Germinal center (tissue), 1 donor: ENCODE measurements around the gene TAP1.
"Not testable (repeated sequence)": the region's sequence is repeated elsewhere in the genome, so short reads cannot be mapped to it uniquely, and the experiment has no call there.

Experiments used
- DNase-seq: peaks from one replicate; pipeline ENCODE4 v3.0.0; 2012; ENCODE audit warnings: mixed read lengths, low spot score

The TAP1 gene

GRCh38 chr6:32839356-32839755, 14.1 kb downstream of the TAP1 start:
- DNase-seq, result no peak

GRCh38 chr6:32838114-32838958, 15.2 kb downstream of the TAP1 start, which contains the start of gene TAP2:
Gene TAP2, minus strand, starts transcription at chr6:32838739. Its CDS starts 506 bp downstream, at chr6:32838233.
- peak; percentile 95 for DNase-seq

GRCh38 chr6:32837651-32838113, 15.8 kb downstream of the TAP1 start:
- DNase-seq, result no peak

- no peak for DNase-seq
These were observed 16.6 kb downstream of the TAP1 start for GRCh38 chr6:32836873-32837272.

- no peak for DNase-seq
These were observed 18.2 kb downstream of the TAP1 start for GRCh38 chr6:32835167-32835893.

GRCh38 chr6:32833664-32834063, 19.8 kb downstream of the TAP1 start:
- DNase-seq, result no peak

- no peak for DNase-seq
These were observed 21.0 kb downstream of the TAP1 start for GRCh38 chr6:32832535-32832934.

GRCh38 chr6:32830936-32831335, 22.6 kb downstream of the TAP1 start:
- DNase-seq, result no peak

- DNase-seq, result no peak
These were observed 23.5 kb downstream of the TAP1 start for GRCh38 chr6:32830017-32830416.

GRCh38 chr6:32829495-32829894, 24.0 kb downstream of the TAP1 start:
- DNase-seq, result no peak

GRCh38 chr6:32827025-32827424, 26.5 kb downstream of the TAP1 start:
- no peak for DNase-seq

- DNase-seq, result no peak
These were observed 27.5 kb downstream of the TAP1 start for GRCh38 chr6:32825966-32826365.

GRCh38 chr6:32819729-32820128, 33.8 kb downstream of the TAP1 start:
- DNase-seq, result no peak

GRCh38 chr6:32818867-32819266, 34.6 kb downstream of the TAP1 start:
- DNase-seq, result no peak

- peak; percentile 89 for DNase-seq
These were observed 36.7 kb downstream of the TAP1 start, which contains the start of gene HLA-DOB for GRCh38 chr6:32816746-32817204. Gene HLA-DOB, minus strand, starts transcription at chr6:32817002. Its CDS starts 51 bp downstream, at chr6:32816951.

GRCh38 chr6:32815996-32816395, 37.5 kb downstream of the TAP1 start:
- peak; percentile 81 for DNase-seq

GRCh38 chr6:32815115-32815514, 38.4 kb downstream of the TAP1 start:
- no peak for DNase-seq

- DNase-seq, result no peak
These were observed 39.4 kb downstream of the TAP1 start for GRCh38 chr6:32814145-32814544.

- DNase-seq, result no peak
These were observed 44.3 kb downstream of the TAP1 start for GRCh38 chr6:32809171-32809570.

GRCh38 chr6:32807020-32807580, 46.4 kb downstream of the TAP1 start:
- DNase-seq, result no peak

- not testable (repeated sequence) for DNase-seq
These were observed 48.1 kb downstream of the TAP1 start for GRCh38 chr6:32805404-32805803.

- no peak for DNase-seq
These were observed 50.1 kb downstream of the TAP1 start for GRCh38 chr6:32803416-32803815.

GRCh38 chr6:32799740-32800139, 53.8 kb downstream of the TAP1 start:
- DNase-seq, result no peak
